AG10803 (cell line): Measurements from ENCODE around the gene SOX21.
A peak's percentile ranks its signal among the peaks of the same experiment; 100 is the strongest.

ENCODE experiments used
- DNase-seq: peaks from one replicate; pipeline ENCODE4 v3.0.0; 2010; ENCODE audit warnings: low read depth
- H3K4me3 ChIP-seq: 2 replicates; pipeline ENCODE4 v1.5.1; 2011; ENCODE audit warnings: mild to moderate bottlenecking, low read length, control low read depth
- CTCF ChIP-seq: conservative IDR thresholded peaks from 2 replicates; pipeline ENCODE4 v1.5.1; 2011; ENCODE audit warnings: mild to moderate bottlenecking, low read length, control low read depth, inconsistent platforms

The SOX21 gene

GRCh38 chr13:94712812-94713560 lies 641 bp upstream of the SOX21 start:
- DNase-seq, result peak; percentile 59
- TF ChIP-seq CTCF, result no peak
- no peak overlapping the region for H3K4me3 ChIP-seq

GRCh38 chr13:94711561-94712286 lies 621 bp downstream of the SOX21 start:
- H3K4me3 ChIP-seq, result no peak overlapping the region
- TF ChIP-seq CTCF, result no peak
- DNase-seq, result peak; percentile 6

- TF ChIP-seq CTCF, result no peak
- no peak overlapping the region for H3K4me3 ChIP-seq
- DNase-seq, result no peak
Observed at GRCh38 chr13:94710881-94711560, 1.3 kb downstream of the SOX21 start.

GRCh38 chr13:94710065-94710781 lies 2.1 kb downstream of the SOX21 start:
- H3K4me3 ChIP-seq, result no peak overlapping the region
- no peak for DNase-seq

GRCh38 chr13:94709001-94709834 lies 3.1 kb downstream of the SOX21 start:
- H3K4me3 ChIP-seq, result no peak overlapping the region
- TF ChIP-seq CTCF, result no peak
- no peak for DNase-seq

More at GRCh38 chr13:94710065-94710781, 2.1 kb downstream of the SOX21 start:
- TF ChIP-seq CTCF, result no peak
